HG02571 (cell line): ENCODE data around the gene EIF3A.

Experiments used
- ATAC-seq: cut with Tn5 transposase; IDR thresholded peaks from one replicate; pipeline ENCODE4 v1.9.1; 2021; ENCODE audit warnings: mild to moderate bottlenecking, moderate library complexity; ENCODE audit not compliant: unreplicated experiment

Gene EIF3A

DNA sequence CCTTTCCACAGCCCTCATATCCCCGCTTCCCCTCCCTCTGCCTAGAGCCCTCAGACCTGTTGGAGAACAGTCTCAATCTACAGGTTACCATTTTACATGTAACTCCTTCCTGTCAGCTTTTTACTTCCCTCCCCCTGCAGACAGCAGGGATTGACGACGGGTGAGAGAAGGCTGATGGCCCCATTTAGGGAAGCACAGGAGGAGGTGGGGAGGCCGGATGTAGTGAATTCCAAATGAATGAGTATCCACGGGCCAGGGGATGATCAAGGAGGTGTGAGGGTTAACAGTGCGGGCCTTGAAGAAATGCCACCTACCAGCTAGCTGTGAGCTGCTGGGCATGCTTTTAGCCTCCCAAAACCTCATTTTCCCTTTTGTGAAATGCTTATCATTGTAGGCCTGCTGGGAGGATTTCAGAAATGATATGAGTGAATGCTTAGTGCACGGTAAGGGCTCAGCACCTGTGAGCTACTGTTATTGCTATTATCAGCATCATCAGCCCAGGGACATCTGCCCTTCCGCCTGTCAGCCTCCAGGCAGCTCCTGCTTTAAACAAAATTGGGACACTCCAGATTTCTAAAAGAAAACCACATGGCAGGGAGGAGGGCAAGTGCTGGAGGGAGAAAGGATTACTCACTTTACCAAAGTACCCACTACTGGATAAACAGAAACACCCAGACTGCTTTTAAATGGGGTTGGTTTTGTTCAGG is 57.6 kb downstream of the EIF3A start:
- no peak for ATAC-seq

DNA sequence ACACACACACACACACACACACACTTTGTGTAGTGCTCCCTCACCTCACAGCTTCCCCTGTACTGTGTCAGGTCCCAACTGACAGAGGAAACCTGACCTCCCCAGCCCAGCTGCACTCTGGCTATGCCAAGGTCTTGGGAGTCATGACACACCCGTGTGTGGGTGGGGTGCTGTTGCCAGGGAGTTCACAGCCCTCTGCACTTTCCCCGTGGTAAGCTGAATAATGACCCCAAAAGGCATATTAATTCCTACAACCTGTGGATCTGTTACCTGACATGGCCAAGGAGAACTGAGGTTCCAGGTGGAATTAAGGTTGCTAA is 60.0 kb downstream of the EIF3A start:
- ATAC-seq, result no peak

DNA sequence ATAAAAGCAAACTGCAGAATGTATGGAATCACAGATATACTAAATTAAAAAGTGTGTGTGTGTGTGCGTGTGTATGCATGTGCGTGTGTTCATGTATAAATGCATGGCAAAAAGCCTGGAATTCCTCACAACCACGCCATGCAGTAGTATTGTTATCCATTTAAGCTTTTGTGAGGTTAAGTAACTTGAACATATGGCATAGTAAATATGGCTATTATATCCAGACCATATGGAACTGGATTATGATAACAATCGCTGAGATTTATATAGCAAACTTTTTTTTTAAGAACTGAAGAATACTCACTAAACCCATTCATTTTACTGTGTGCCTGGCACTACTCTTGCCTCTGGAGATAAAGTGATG is 73.4 kb downstream of the EIF3A start:
- no peak for ATAC-seq

DNA sequence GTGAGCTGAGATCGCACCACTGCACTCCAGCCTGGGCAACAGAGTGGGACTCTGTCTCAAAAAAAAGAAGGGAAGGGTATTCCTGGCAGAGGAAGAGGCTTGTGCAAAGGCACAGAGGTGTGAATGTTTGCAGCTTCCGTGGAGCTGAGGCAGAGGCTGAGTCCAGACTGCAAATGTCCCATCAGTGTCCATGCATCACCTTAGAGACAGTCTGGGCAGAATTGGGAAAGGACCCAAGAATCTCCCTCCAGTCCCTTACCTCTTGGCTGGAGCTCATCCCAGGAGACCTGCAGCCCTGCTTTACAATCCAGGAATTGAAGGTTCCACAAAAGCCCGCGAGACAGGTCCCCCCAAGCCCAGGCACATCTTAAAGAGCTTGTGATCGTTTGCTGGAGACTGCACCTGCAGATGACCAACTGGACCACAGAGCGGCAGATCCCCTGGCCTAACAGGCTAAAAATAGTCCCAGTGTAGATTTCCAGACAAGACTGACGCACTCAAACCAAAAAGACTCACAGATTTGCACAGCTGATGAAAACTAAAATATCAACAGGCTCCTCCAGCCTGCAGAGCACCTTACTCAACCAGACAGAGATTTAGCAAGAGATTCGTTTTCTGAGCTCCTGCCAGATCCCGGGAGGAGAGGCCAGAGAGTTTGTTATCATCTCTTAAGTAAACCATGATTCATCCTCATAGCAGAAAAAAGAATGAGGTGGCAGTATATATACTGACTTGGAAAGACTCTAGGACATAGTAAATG is 74.0 kb downstream of the EIF3A start:
- ATAC-seq, result no peak

DNA sequence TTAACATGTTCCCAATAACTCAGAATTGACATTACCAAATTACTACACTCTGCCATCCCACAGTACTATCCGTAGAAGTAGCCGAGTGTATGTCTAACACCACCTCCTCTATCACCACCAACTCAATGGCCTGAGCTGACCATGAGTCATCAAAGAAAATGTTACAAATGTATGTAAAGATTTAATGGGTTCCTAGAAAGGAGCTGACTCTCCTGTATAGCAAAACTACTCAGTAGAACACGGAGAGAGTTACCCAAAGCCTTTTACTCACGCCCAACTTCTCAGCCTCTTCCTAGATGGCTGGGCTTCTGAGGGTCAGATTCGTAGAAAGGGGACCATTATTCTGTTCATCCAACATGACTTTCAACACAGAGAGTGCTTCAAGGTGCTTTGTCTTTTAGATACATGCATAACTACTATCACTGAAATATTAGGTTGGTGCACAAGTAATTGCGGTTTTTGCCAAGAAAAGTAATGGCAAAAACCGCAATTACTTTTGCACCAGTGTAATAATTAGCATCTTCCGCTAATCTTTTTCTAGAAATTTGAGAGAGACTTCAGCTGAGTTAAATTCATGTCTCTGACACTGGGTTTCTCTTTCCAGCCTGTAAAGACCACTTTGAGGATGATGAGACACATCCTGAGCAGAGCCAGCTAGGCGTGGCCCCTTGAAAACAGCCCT is 75.1 kb downstream of the EIF3A start:
- no peak for ATAC-seq

DNA sequence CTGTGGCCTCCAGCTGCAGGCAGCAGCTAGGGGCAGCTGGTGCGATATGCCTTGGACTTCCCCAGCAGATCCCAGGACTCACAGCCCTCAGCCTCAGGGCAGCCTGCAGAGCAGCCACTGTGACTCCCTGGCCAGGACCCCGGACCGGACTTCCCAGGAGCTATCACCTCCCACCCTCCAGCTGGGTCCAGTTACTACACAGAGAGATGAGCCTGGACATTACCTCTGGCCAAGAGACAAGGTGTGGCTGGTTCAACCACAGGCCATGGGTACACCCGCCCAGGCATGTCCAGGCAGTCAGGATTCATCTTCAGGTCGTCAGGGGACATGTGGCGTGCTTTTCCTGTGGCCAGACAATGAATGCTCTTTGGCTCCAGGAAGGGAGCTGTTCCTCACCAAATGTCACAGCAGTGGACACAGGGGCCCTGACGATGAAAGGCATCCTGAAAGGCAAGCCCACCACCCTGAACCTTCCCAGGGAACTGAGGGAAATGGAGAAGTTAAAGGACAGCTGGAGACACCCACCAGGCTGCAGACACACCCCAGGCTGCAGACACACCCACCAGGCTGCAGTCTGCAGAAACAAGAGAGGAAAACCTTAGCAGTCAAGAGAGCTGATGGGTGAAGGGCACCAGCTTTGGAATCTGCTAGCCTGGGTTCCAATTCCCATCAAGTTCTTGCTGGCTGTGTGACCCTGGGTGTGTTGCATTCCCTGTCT is 76.9 kb downstream of the EIF3A start:
- no peak for ATAC-seq

DNA sequence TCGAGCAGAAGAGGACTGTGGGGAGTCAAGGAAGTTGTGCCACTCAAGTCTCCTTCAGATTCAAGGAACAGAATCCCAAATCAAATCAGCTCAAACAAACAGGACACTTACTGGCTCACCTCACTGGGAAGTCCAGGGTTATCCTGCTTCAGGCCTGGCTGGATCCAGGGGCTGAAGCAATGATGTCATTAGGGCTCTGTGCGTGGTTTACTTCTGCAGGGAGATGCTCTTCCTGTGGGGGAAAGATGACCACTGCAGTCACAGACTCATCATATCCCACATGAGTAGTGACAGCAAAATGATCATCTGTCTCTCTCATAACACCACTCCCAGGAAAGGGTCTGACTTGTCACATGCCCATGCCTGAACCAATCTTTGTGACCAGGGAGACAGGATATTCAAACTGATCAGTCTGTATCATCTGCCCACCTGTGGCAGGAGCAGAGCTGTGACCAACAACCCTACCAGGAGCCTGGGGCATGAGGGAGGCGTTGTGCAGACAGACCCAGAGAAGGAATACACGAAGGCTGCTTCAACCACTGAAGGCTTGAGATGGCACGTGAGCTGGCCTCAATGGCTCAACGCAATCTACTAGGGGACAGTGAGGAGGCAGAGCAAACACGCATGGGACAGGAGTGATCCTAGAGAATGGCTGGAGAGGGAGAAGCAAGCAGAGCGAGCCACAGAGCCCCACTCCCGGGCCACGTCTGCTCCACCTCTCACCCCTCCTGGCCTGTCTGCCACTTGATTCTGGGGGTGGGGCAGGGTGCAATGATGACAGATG is 78.7 kb downstream of the EIF3A start:
- no peak for ATAC-seq

DNA sequence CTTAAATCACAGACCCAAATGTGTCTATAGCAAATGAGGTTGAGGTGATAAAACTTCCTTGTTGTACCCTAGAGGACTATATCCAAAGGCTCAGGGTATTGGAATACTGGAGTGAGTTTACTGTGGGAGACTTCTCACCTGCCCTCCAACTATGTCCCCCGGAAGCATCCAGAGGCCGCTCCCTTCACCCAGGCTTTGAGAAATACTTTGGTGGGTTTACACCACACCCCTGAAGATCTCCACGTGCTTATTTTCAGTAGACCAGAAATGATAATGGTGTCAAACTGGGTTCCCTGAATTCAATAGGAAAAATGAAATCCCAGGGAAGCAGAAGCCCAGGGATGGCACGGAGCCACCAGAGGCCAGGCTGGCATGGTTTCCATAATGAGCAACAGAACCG is 82.4 kb downstream of the EIF3A start:
- ATAC-seq, result no peak

DNA sequence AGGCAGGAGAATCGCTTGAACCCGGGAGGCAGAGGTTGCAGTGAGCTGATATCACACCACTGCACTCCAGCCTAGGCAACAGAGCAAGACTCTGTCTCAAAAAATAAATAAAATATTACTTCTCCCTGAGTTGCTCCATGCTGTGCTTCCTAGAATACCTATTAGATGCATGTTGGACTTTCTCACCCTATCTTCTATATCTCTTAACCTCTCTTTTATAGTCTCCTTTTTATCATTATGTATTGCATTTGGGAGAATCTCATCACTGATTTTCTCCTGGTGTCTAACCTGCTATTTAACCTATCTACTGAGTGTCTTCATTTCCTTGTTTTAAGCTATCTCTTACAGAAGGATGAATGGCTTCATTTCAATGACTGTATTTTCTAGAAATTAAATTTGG is 83.2 kb downstream of the EIF3A start:
- no peak for ATAC-seq

DNA sequence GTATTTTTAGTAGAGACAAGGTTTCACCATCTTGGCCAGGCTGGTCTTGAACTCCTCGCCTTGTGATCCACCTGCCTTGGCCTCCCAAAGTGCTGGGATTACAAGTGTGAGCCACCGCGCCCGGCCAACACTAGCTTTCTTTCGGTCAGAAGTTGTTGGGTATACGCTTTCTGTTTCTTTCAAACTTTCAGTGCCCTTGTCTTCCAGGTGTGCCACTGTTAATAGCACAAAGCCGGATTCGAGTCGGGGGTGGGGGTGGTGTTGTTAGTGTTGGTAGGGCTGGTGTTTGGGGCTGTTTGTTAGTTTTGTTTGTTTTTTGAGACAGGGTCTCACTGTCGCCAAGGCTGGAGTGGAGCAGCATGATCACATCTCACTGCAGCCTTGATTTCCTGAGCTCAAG is 84.9 kb downstream of the EIF3A start:
- no peak for ATAC-seq

DNA sequence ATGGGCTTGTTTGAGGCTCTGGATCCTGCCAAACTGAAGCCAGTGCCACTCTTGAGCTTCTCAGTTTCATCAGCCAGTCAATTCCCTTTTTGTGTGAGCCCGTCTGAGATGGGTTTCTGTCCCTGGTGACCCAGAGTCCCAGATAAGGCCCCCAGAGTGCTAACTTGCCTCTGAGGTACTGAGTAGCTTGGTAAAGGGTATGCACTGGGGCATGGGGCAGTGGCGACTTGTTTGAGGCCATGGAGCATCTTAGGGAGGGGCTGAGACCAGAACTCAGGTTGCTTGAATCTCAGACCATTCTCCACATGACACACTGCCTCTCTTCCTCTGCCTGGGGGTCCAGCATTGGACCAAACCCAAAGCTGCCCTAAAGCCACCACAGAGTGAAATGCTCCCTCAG is 86.3 kb downstream of the EIF3A start:
- ATAC-seq, result no peak

DNA sequence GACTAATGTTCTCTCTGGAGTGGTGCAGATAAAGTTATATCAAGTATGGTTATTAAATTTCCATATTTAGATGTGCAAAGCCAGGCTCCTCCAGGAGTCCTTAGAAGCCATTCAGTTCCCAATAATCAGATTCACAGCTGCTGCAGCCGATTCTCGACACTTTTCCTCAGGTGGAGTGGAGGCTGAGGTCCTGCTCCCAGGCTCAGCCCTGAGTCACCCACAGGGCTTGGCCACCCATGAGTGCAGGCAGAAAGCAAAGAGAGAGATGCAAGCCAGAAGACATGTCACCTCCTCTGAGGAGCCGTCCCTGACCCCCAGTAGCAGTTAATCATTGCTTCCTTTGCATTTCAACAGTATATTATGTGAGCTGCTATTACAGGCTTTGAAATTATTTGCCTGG is 87.4 kb downstream of the EIF3A start:
- no peak for ATAC-seq

DNA sequence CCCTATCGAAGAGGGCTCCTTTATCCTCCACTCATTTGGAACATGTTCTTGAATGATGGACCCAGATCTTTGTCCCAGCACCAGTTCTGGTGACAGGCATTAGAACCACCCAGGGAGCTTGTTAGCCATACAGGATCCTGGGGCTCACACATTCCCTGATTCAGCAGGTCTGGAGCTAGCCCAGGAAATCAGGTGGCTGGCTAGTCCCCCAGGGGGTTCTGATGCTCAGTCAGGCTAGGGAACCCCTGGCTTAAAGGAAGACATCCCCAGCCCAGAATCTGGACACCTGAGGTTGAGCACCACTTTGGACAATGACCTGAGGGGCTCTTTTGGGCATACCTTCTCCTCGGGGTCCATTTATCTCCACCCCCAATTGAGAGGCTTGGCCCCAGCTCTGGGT is 88.1 kb downstream of the EIF3A start:
- no peak for ATAC-seq

DNA sequence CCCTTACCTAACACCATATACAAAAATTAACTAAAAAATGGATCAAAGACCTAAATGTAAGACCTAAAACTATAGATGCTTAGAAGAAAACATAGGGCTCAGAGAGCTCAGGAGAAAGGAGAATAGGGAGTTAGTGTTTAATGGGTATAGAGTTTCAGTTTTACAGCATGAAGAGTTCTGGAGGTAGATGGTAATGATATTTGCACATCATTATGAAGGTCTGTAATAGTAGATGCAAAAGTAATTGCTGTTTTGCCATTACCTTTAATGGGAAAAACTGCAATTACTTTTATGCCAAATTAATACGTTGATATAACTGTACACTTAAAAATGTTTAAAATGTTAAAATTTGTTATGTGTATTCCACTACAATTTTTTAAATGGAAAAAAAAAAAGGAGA is 90.3 kb downstream of the EIF3A start:
- ATAC-seq, result no peak

DNA sequence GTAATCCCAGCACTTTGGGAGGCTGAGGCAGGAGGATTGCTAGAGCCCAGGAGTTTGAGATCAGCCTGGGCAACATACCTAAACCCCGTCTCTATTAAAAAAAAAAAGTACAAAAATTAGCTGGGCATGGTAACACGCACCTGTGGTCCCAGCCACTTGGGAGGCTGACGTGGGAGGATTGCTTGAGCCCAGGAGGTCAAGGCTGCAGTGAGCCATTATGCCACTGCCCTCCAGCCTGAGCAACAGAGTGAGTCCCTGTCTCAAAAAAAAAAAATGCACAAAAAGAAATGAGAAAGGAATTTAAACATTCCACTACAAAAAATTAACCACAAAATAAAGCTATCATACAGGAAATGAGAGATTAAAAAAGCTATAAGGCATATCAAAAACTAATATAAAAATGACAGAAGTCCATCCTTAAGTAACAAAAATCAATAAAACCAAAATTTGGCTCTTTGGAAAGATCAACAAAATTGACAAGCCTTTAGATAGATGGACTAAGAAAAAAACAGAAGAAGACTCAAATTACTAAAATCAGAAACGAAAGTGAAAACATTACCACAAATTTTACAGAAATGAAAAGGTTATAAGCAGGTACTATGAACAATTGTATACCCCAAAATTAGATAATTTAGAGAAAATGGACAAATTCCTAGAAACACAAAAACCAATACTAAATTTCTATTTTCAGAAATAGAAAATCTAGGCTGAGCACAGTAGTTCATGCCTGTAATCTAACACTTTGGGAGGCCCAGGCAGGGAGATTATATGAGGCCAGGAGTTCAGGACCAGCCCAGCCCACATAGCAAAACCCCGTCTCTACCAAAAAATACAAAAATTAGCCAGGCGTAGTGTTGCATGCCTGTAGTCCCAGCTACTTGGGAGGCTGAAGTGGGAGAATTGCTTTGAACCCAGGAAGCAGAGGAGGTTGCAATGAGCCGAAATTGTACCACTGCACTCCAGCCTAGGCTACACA is 93.5 kb downstream of the EIF3A start:
- ATAC-seq, result no peak

DNA sequence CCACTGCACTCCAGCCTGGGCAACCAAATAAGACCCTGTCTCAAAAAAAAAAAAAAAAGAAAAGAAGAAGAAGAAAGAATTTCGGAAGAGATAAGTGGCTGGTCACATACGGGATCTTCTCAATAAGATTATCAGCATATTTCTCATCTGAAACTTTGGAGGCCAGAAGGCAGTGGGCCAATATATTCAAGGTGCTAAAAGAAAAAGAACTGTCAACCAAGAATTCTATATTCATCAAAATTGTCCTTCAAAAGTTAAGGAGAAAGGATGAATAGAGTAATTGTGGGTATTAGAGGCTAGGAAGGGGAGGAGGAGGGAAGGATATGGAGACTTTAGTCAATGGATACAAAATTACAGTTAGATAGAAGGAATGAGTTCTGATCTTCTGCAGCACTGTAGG is 95.0 kb downstream of the EIF3A start:
- no peak for ATAC-seq
